HCT116 (cell line): ENCODE data around the gene OSCP1. TPM values are rescaled to one million over a fixed set of nuclear protein-coding genes. Genes with fewer than 3 reads are reported as not detected.

Experiments used
- ATAC-seq: fragments of 200-7000 bp; cut with Tn5 transposase; 2 replicates; pipeline ENCODE4 v1.9.1; 2020; ENCODE audit warnings: mild to moderate bottlenecking, moderate library complexity
- BruUV-seq: library from RNA; stranded (reverse); fragments of 400-500 nt; replicated peaks from 2 replicates; lab custom pipeline; 2021; lab: Mats Ljungman, UMichigan
- CTCF ChIA-PET: fragments of 300-600 bp; sonication (Branson Sonifier 250); formaldehyde crosslinking; loops from one replicate; lab custom pipeline; 2021; ENCODE audit warnings: antibody characterized with exemption; lab: Charles Lee
- POLR2A ChIA-PET: fragments of 300-600, 350-600 bp; sonication (Branson Sonifier 250); formaldehyde crosslinking; loops from one replicate; lab custom pipeline; 2021; ENCODE audit warnings: antibody characterized with exemption; lab: Charles Lee
- RAD21 ChIA-PET, 2 experiments: fragments of 300-600 bp; sonication (Branson Sonifier 250); formaldehyde crosslinking; loops; one replicate each; lab custom pipeline; 2023; ENCODE audit warnings: low total read pairs in 2 of 2; ENCODE audit not compliant: uncharacterized antibody in 2 of 2, unreplicated experiment in 2 of 2, low non-redundant PET in 1 of 2; lab: Charles Lee
- DNase-seq: peaks from one replicate; pipeline ENCODE4 v3.0.0-alpha.2; 2010; ENCODE audit warnings: low read depth, low spot score
- H2AFZ ChIP-seq: fragments of 200-600 bp; shearing (Covaris generic), sonication (generic); 2 replicates; pipeline ENCODE4 v1.6.1; 2017; ENCODE audit warnings: low read depth, mixed run types, mixed read lengths, antibody characterized with exemption, low read length; ENCODE audit not compliant: poor library complexity, severe bottlenecking
- H3K27ac ChIP-seq: 2 replicates; pipeline ENCODE4 v1.5.1; 2012; ENCODE audit warnings: low read depth, low read length
- H3K27me3 ChIP-seq: fragments of 200-600 bp; sonication (generic); 2 replicates; pipeline ENCODE4 v1.6.1; 2016; ENCODE audit warnings: mixed run types, low read length, mixed read lengths; ENCODE audit not compliant: insufficient read depth
- H3K36me3 ChIP-seq, 2 experiments: fragments of 200-500 bp in 1 of 2; fragments of 200-600 bp in 1 of 2; sonication (Bioruptor generic) in 1 of 2; sonication (generic) in 1 of 2; 2 replicates each; pipeline versions ENCODE4 v1.5.1 to v1.6.1; 2014 to 2016; ENCODE audit warnings: low read length in 2 of 2, inconsistent platforms in 1 of 2, mixed read lengths in 1 of 2, mixed run types in 1 of 2; ENCODE audit not compliant: insufficient read depth in 2 of 2, control insufficient read depth in 1 of 2
- H3K4me1 ChIP-seq, 2 experiments: fragments of 200-600 bp in 1 of 2; sonication (generic) in 1 of 2; 2 replicates each; pipeline versions ENCODE4 v1.5.1 to v1.6.1; 2012 to 2017; ENCODE audit warnings: low read length in 2 of 2, inconsistent platforms in 1 of 2, mild to moderate bottlenecking in 1 of 2, mixed read lengths in 1 of 2, mixed run types in 1 of 2, moderate library complexity in 1 of 2; ENCODE audit not compliant: insufficient read depth in 2 of 2, control insufficient read depth in 1 of 2
- H3K4me2 ChIP-seq: fragments of 200-600 bp; sonication (generic); 2 replicates; pipeline ENCODE4 v1.6.1; 2017; ENCODE audit warnings: mixed run types, low read length, mixed read lengths
- H3K4me3 ChIP-seq, 2 experiments: fragments of 200-600 bp in 1 of 2; sonication (generic) in 1 of 2; replicated peaks in 1 of 2; 2 replicates each; pipeline ENCODE4 v1.5.1; 2011 to 2016; ENCODE audit warnings: low read length in 2 of 2, control low read depth in 1 of 2, low read depth in 1 of 2, mild to moderate bottlenecking in 1 of 2, mixed read lengths in 1 of 2, mixed run types in 1 of 2
- H3K79me2 ChIP-seq: fragments of 200-600 bp; sonication (generic); 2 replicates; pipeline ENCODE4 v1.6.1; 2017; ENCODE audit warnings: mild to moderate bottlenecking, mixed run types, low read length, moderate library complexity, mixed read lengths; ENCODE audit not compliant: insufficient read depth
- H3K9ac ChIP-seq: fragments of 200-600 bp; sonication (generic); 2 replicates; pipeline ENCODE4 v1.6.1; 2016; ENCODE audit warnings: low read length, mixed read lengths
- H3K9me2 ChIP-seq: fragments of 200-600 bp; sonication (generic), shearing (Covaris generic); 2 replicates; pipeline ENCODE4 v1.6.1; 2017; ENCODE audit warnings: mixed run types, mild to moderate bottlenecking, moderate library complexity; ENCODE audit not compliant: insufficient read depth
- H3K9me3 ChIP-seq, 2 experiments: fragments of 200-500 bp in 1 of 2; fragments of 200-600 bp in 1 of 2; sonication (Bioruptor generic) in 1 of 2; sonication (generic) in 1 of 2; 2 replicates each; pipeline ENCODE4 v1.6.1; 2014 to 2017; ENCODE audit warnings: low read length in 2 of 2, mixed read lengths in 2 of 2, inconsistent platforms in 1 of 2, low read depth in 1 of 2, mild to moderate bottlenecking in 1 of 2, mixed run types in 1 of 2, moderate library complexity in 1 of 2; ENCODE audit not compliant: control insufficient read depth in 1 of 2, insufficient read depth in 1 of 2
- H4K20me1 ChIP-seq: fragments of 200-600 bp; sonication (generic), shearing (Covaris generic); 2 replicates; pipeline ENCODE4 v1.6.1; 2017; ENCODE audit warnings: mixed run types, mild to moderate bottlenecking, moderate library complexity; ENCODE audit not compliant: insufficient read depth
- ATF3 ChIP-seq: IDR thresholded peaks from 2 replicates; pipeline ENCODE4 v1.6.1; 2012
- EGR1 ChIP-seq: IDR thresholded peaks from 2 replicates; pipeline ENCODE4 v1.6.1; 2012; ENCODE audit warnings: low read depth
- EZH2phosphoT487 ChIP-seq: fragments of 200-600 bp; IDR thresholded peaks from 2 replicates; pipeline ENCODE4 v1.6.1; 2018; ENCODE audit warnings: antibody characterized with exemption, borderline replicate concordance
- FOSL1 ChIP-seq: IDR thresholded peaks from 2 replicates; pipeline ENCODE4 v1.6.1; 2012; ENCODE audit warnings: low read depth
- POLR2A ChIP-seq: IDR thresholded peaks from 2 replicates; pipeline ENCODE4 v1.7.0; 2011; ENCODE audit warnings: borderline replicate concordance; ENCODE audit not compliant: insufficient read depth, insufficient read length; ENCODE audit errors: extremely low read depth
- POLR2AphosphoS5 ChIP-seq: IDR thresholded peaks from 2 replicates; pipeline ENCODE4 v1.6.1; 2011; ENCODE audit warnings: mild to moderate bottlenecking, low read depth, low read length, moderate library complexity
- RAD21 ChIP-seq: IDR thresholded peaks from 2 replicates; pipeline ENCODE4 v1.6.1; 2012; ENCODE audit warnings: low read depth, mild to moderate bottlenecking
- REST ChIP-seq: IDR thresholded peaks from 2 replicates; pipeline ENCODE4 v1.6.1; 2012; ENCODE audit warnings: low read depth
- SP1 ChIP-seq: IDR thresholded peaks from 2 replicates; pipeline ENCODE4 v1.6.1; 2012; ENCODE audit warnings: low read depth
- TCF7L2 ChIP-seq: IDR thresholded peaks from 2 replicates; pipeline ENCODE4 v1.7.0; 2011; ENCODE audit warnings: borderline replicate concordance, inconsistent platforms; ENCODE audit not compliant: insufficient read depth, insufficient read length; ENCODE audit errors: extremely low read depth
- ZFX ChIP-seq: fragments of 450-650 bp; IDR thresholded peaks from 2 replicates; pipeline ENCODE4 v1.6.1; 2017
- ZNF274 ChIP-seq: fragments of 200-500 bp; sonication (Bioruptor generic); IDR thresholded peaks from 2 replicates; pipeline ENCODE4 v1.6.1; 2014; ENCODE audit warnings: mild to moderate bottlenecking, low read depth, low read length, inconsistent platforms
- intact Hi-C: fragments of 100-400 bp; cut with micrococcal nuclease; formaldehyde crosslinking; loops from 2 replicates; pipeline ENCODE4 v1.10.0; 2022
- total RNA-seq: library from RNA; stranded (reverse); gene quantifications from one replicate; pipeline ENCODE4 v1.2.1, GENCODE V29; 2021; ENCODE audit not compliant: unreplicated experiment

The OSCP1 gene
- total RNA-seq, 1 experiment from 2014 or later = 4.1 TPM

GRCh38 chr1:36377791-36378492 is 72.3 kb downstream of the OSCP1 start:
- CTCF ChIA-PET = interaction anchor here (1.1 kb wide), 1 partner anchor 9 kb away, joined by 4 read pairs; no protein-coding TSS in a partner anchor
- POLR2A ChIA-PET = interaction anchor here (0.7 kb wide), 1 partner anchor 60 kb away, joined by 3 read pairs; no protein-coding TSS in a partner anchor

GRCh38 chr1:36372617-36373016 is 77.6 kb downstream of the OSCP1 start:
- intact Hi-C loops = no loop called here
- H3K79me2 ChIP-seq = peaks cover 67% of the 10 kb centered on the region
- H3K27me3 ChIP-seq = no peaks in the 10 kb centered on the region
- TF ChIP-seq POLR2AphosphoS5 (no peak), REST (no peak), ZNF274 (no peak), POLR2A (no peak), TCF7L2 (no peak), ZFX (no peak), EZH2phosphoT487 (no peak), RAD21 (no peak), FOSL1 (no peak), EGR1 (no peak)
- TF ChIP-seq, all 23 proteins: peak for 0
- Histone ChIP-seq H3K27ac (peak overlapping the region; percentile 96), H3K9me2 (no peaks in the 10 kb centered on the region), H2AFZ (no peak overlapping the region), H3K9me3 (no peaks in the 10 kb centered on the region), H3K36me3 (peaks cover 0 to 4% of the 10 kb centered on the region in 2 experiments; a peak in 1 of 4 replicates), H3K4me3 (no peak overlapping the region), H3K4me1 (peaks cover 55 to 73% of the 10 kb centered on the region in 2 experiments), H3K4me2 (peak overlapping the region; percentile 87), H3K9ac (0 out of 2 replicates have a peak overlapping the region, but pooled peaks have one; percentile 8), H4K20me1 (no peaks in the 10 kb centered on the region; the same call in 1 of the 2 replicates)
- POLR2A ChIA-PET = interaction anchor here (0.6 to 1.0 kb wide), 2 partner anchors 28 to 1102 kb away, joined by 4 to 5 read pairs; no protein-coding TSS in a partner anchor
- DNase-seq = no peak
- CTCF ChIA-PET = no interaction called here
- no TSS peak for BruUV-seq
- ATAC-seq = no peak
- RAD21 ChIA-PET = no interaction called here

More at GRCh38 chr1:36377791-36378492, 72.3 kb downstream of the OSCP1 start:
- Histone ChIP-seq H4K20me1 (no peaks in the 10 kb centered on the region; the same call in 1 of the 2 replicates), H3K9me2 (no peaks in the 10 kb centered on the region), H3K36me3 (peaks cover 2 to 5% of the 10 kb centered on the region in 2 experiments; a peak in 1 of 4 replicates), H3K9ac (no peak overlapping the region), H2AFZ (no peak overlapping the region), H3K79me2 (peaks cover 86% of the 10 kb centered on the region), H3K9me3 (no peaks in the 10 kb centered on the region), H3K27ac (peak overlapping the region; percentile 16; the same call in 1 of the 2 replicates), H3K4me3 (no peak overlapping the region), H3K4me2 (no peak overlapping the region)
- no peak for DNase-seq
- RAD21 ChIA-PET = no interaction called here
- intact Hi-C loops = no loop called here
- TF ChIP-seq ATF3 = no peak
- no peak for TF ChIP-seq TCF7L2
- no peak for TF ChIP-seq SP1
- no peak for TF ChIP-seq EGR1
- TF ChIP-seq, all 23 proteins: peak for 0
- BruUV-seq = no TSS peak
- no peak for ATAC-seq
- no peaks in the 10 kb centered on the region for H3K27me3 ChIP-seq
- H3K4me1 ChIP-seq = peaks cover 33 to 45% of the 10 kb centered on the region in 2 experiments
